HEK293 (cell line): ENCODE data around the gene ABLIM3.

Source experiments
- CTCF ChIP-seq: fragments of 450-650 bp; formaldehyde crosslinking; IDR thresholded peaks from 2 replicates; pipeline ENCODE4 v1.5.1; 2016; ENCODE audit warnings: missing biosample characterization, missing genetic modification characterization
- RBAK ChIP-seq: fragments of 450-650 bp; formaldehyde crosslinking; IDR thresholded peaks from 2 replicates; pipeline ENCODE4 v1.5.1; 2016; ENCODE audit warnings: missing biosample characterization, missing genetic modification characterization
- REST ChIP-seq: fragments of 450-650 bp; formaldehyde crosslinking; IDR thresholded peaks from 2 replicates; pipeline ENCODE4 v1.5.1; 2016; ENCODE audit warnings: missing biosample characterization, missing genetic modification characterization
- TCF7L2 ChIP-seq: IDR thresholded peaks from 2 replicates; pipeline ENCODE4 v1.6.1; 2011; ENCODE audit warnings: low read depth, mild to moderate bottlenecking, inconsistent platforms, low read length, moderate library complexity, borderline replicate concordance
- ZBTB10 ChIP-seq: fragments of 450-650 bp; formaldehyde crosslinking; IDR thresholded peaks from 2 replicates; pipeline ENCODE4 v1.5.1; 2016; ENCODE audit warnings: missing biosample characterization, missing genetic modification characterization
- ZNF239 ChIP-seq: fragments of 450-650 bp; formaldehyde crosslinking; IDR thresholded peaks from 2 replicates; pipeline ENCODE4 v1.5.1; 2016; ENCODE audit warnings: missing biosample characterization, missing genetic modification characterization
- ZNF354C ChIP-seq: fragments of 450-650 bp; formaldehyde crosslinking; IDR thresholded peaks from 2 replicates; pipeline ENCODE4 v1.5.1; 2016; ENCODE audit warnings: missing biosample characterization, missing genetic modification characterization, low read depth, borderline replicate concordance
- ZNF513 ChIP-seq: fragments of 450-650 bp; IDR thresholded peaks from 2 replicates; pipeline ENCODE4 v1.5.1; 2018; ENCODE audit warnings: missing biosample characterization, missing genetic modification characterization
- ZNF548 ChIP-seq: fragments of 450-650 bp; formaldehyde crosslinking; IDR thresholded peaks from 2 replicates; pipeline ENCODE4 v1.5.1; 2016; ENCODE audit warnings: missing biosample characterization, missing genetic modification characterization
- ZNF549 ChIP-seq: fragments of 450-650 bp; IDR thresholded peaks from 2 replicates; pipeline ENCODE4 v1.5.1; 2018; ENCODE audit warnings: missing biosample characterization, missing genetic modification characterization, mild to moderate bottlenecking, inconsistent platforms, moderate library complexity

- TF ChIP-seq ZBTB10 (tag by site-specific recombination) (no peak), CTCF (tag by site-specific recombination) (no peak), ZNF513 (tag by site-specific recombination) (no peak), RBAK (no peak), ZNF239 (tag by site-specific recombination) (no peak), TCF7L2 (no peak), ZNF548 (tag by site-specific recombination) (no peak), ZNF354C (tag by site-specific recombination) (no peak), ZNF549 (tag by site-specific recombination) (no peak), REST (tag by site-specific recombination) (no peak)
These were observed 62.7 kb downstream of the ABLIM3 start for GRCh38 chr5:149203921-149204441.
